SK-N-SH (cell line): ENCODE data around the gene SLC7A7. TPM values are rescaled to one million over a fixed set of nuclear protein-coding genes. Genes with fewer than 3 reads are reported as not detected.

Source experiments
- CTCF ChIA-PET: fragments of 300-600, 350-600 bp; formaldehyde crosslinking; extraction: SDS; loops from one replicate; lab custom pipeline; 2021; lab: Yijun Ruan, JAX
- POLR2A ChIA-PET: fragments of 350-600 bp; sonication (Branson Sonifier 250); formaldehyde crosslinking; extraction: SDS; loops from one replicate; lab custom pipeline; 2020; ENCODE audit warnings: antibody characterized with exemption, inconsistent platforms; lab: Yijun Ruan, JAX
- DNase-seq: peaks from one replicate; pipeline ENCODE4 v3.0.0; 2012
- H2AFZ ChIP-seq: fragments of 200-600 bp; sonication (generic); 2 replicates; pipeline ENCODE4 v1.8.1; 2016; ENCODE audit warnings: antibody characterized with exemption, mild to moderate bottlenecking, low read depth
- H3F3A ChIP-seq: fragments of 200-600 bp; sonication (generic); replicated peaks from 2 replicates; pipeline ENCODE3; 2016; ENCODE audit warnings: antibody characterized with exemption, mild to moderate bottlenecking; ENCODE audit not compliant: insufficient read depth
- H3K27ac ChIP-seq, 2 experiments: fragments of 200-500 bp in 1 of 2; fragments of 200-600 bp in 1 of 2; sonication (Bioruptor generic) in 1 of 2; sonication (generic), shearing (Covaris generic) in 1 of 2; 2 replicates each; pipeline versions ENCODE4 v1.5.1 to v1.6.1; 2014 to 2016; ENCODE audit warnings: low read depth in 2 of 2, inconsistent platforms in 1 of 2, low read length in 1 of 2, mild to moderate bottlenecking in 1 of 2, mixed read lengths in 1 of 2
- H3K27me3 ChIP-seq: fragments of 200-600 bp; sonication (generic), shearing (Covaris generic); 2 replicates; pipeline ENCODE4 v1.6.1; 2016; ENCODE audit warnings: mixed run types; ENCODE audit not compliant: insufficient read depth
- H3K36me3 ChIP-seq, 2 experiments: fragments of 200-500 bp in 1 of 2; fragments of 200-600 bp in 1 of 2; sonication (Bioruptor generic) in 1 of 2; sonication (generic) in 1 of 2; replicated peaks in 1 of 2; 2 replicates each; pipeline versions ENCODE3 to v1.5.1; 2014 to 2016; ENCODE audit warnings: low read length in 1 of 2, mild to moderate bottlenecking in 1 of 2; ENCODE audit not compliant: insufficient read depth in 2 of 2, control insufficient read depth in 1 of 2
- H3K4me1 ChIP-seq, 2 experiments: fragments of 200-500 bp in 1 of 2; fragments of 200-600 bp in 1 of 2; sonication (Bioruptor generic) in 1 of 2; sonication (generic), shearing (Covaris generic) in 1 of 2; 2 replicates each; pipeline versions ENCODE4 v1.5.1 to v1.6.1; 2014 to 2016; ENCODE audit warnings: low read depth in 1 of 2, low read length in 1 of 2, mixed run types in 1 of 2; ENCODE audit not compliant: insufficient read depth in 2 of 2, control insufficient read depth in 1 of 2
- H3K4me2 ChIP-seq: fragments of 200-600 bp; sonication (generic), shearing (Covaris generic); 2 replicates; pipeline ENCODE4 v1.6.1; 2017; ENCODE audit warnings: mixed run types
- H3K4me3 ChIP-seq, 2 experiments: fragments of 200-500 bp in 1 of 2; fragments of 200-600 bp in 1 of 2; sonication (Bioruptor generic) in 1 of 2; sonication (generic), shearing (Covaris generic) in 1 of 2; 2 replicates each; pipeline versions ENCODE4 v1.5.1 to v1.8.1; 2014 to 2016; ENCODE audit warnings: low read depth in 2 of 2, inconsistent platforms in 1 of 2, low read length in 1 of 2, mild to moderate bottlenecking in 1 of 2, mixed read lengths in 1 of 2, moderate library complexity in 1 of 2
- H3K79me2 ChIP-seq: fragments of 200-600 bp; sonication (generic); 2 replicates; pipeline ENCODE4 v1.8.1; 2017; ENCODE audit warnings: mild to moderate bottlenecking; ENCODE audit not compliant: insufficient read depth
- H3K9ac ChIP-seq: fragments of 200-600 bp; sonication (generic); 2 replicates; pipeline ENCODE4 v1.6.1; 2017; ENCODE audit warnings: mixed run types
- H3K9me2 ChIP-seq: fragments of 200-600 bp; sonication (generic); 2 replicates; pipeline ENCODE4 v1.6.1; 2017; ENCODE audit warnings: mixed run types
- H3K9me3 ChIP-seq: fragments of 200-600 bp; sonication (generic); 2 replicates; pipeline ENCODE4 v1.6.1; 2017; ENCODE audit warnings: mixed run types, mild to moderate bottlenecking, moderate library complexity
- H4K20me1 ChIP-seq: fragments of 200-600 bp; sonication (generic); 2 replicates; pipeline ENCODE4 v1.6.1; 2017; ENCODE audit warnings: mild to moderate bottlenecking, mixed run types; ENCODE audit not compliant: insufficient read depth
- CTCF ChIP-seq: fragments of 200-600 bp; sonication (generic); IDR thresholded peaks from 2 replicates; pipeline ENCODE4 v1.6.1; 2017; ENCODE audit warnings: antibody characterized with exemption, mild to moderate bottlenecking, moderate library complexity
- ELF1 ChIP-seq: IDR thresholded peaks from 2 replicates; pipeline ENCODE4 v1.4.0; 2012
- EP300 ChIP-seq, 2 experiments: IDR thresholded peaks; 2 replicates each; pipeline versions ENCODE4 v1.4.0 to v1.6.1; 2012; ENCODE audit warnings: borderline replicate concordance in 1 of 2, low read depth in 1 of 2, low read length in 1 of 2
- EZH2phosphoT487 ChIP-seq: fragments of 200-600 bp; sonication (generic); IDR thresholded peaks from 2 replicates; pipeline ENCODE4 v1.6.1; 2017; ENCODE audit warnings: low read depth, mixed run types, mild to moderate bottlenecking, antibody characterized with exemption, moderate library complexity, borderline replicate concordance
- FOSL2 ChIP-seq: IDR thresholded peaks from 2 replicates; pipeline ENCODE4 v1.4.0; 2012; ENCODE audit warnings: low read depth, mild to moderate bottlenecking, moderate library complexity, borderline replicate concordance
- FOXJ3 ChIP-seq: sonication (generic); formaldehyde crosslinking; IDR thresholded peaks from 2 replicates; pipeline ENCODE4 v1.5.1; 2020; ENCODE audit warnings: mild to moderate bottlenecking, missing genetic modification reagents
- FOXM1 ChIP-seq: IDR thresholded peaks from 2 replicates; pipeline ENCODE4 v1.4.0; 2012; ENCODE audit warnings: low read depth, mild to moderate bottlenecking
- GABPA ChIP-seq: IDR thresholded peaks from 2 replicates; pipeline ENCODE4 v1.4.0; 2012; ENCODE audit warnings: low read depth, mild to moderate bottlenecking
- MEF2A ChIP-seq: IDR thresholded peaks from 2 replicates; pipeline ENCODE4 v1.4.0; 2012; ENCODE audit warnings: low read depth, borderline replicate concordance
- MXI1 ChIP-seq: IDR thresholded peaks from 2 replicates; pipeline ENCODE4 v1.6.1; 2012; ENCODE audit warnings: mild to moderate bottlenecking, low read depth, low read length, improper control_type of control experiment
- POLR2AphosphoS5 ChIP-seq: IDR thresholded peaks from 2 replicates; pipeline ENCODE4 v1.6.1; 2012; ENCODE audit warnings: low read depth, low read length
- RFX5 ChIP-seq: IDR thresholded peaks from 2 replicates; pipeline ENCODE4 v1.6.1; 2012; ENCODE audit warnings: mild to moderate bottlenecking, improper control_type of control experiment, low read length
- SIN3A ChIP-seq: IDR thresholded peaks from 2 replicates; pipeline ENCODE4 v1.6.1; 2012; ENCODE audit warnings: low read depth, mild to moderate bottlenecking, low read length, moderate library complexity, borderline replicate concordance
- SMC3 ChIP-seq: IDR thresholded peaks from 2 replicates; pipeline ENCODE4 v1.6.1; 2012; ENCODE audit warnings: low read depth, low read length, improper control_type of control experiment
- TAF1 ChIP-seq: IDR thresholded peaks from 2 replicates; pipeline ENCODE4 v1.6.1; 2012; ENCODE audit warnings: low read depth, mild to moderate bottlenecking, low read length, moderate library complexity, borderline replicate concordance
- USF1 ChIP-seq: IDR thresholded peaks from 2 replicates; pipeline ENCODE4 v1.4.0; 2012; ENCODE audit warnings: low read depth, borderline replicate concordance
- WGBS: methylation state at CpG from one replicate; pipeline ENCODE4 v1.1.6; 2017; ENCODE audit warnings: low lambda C conversion rate; 5-methylcytosine and 5-hydroxymethylcytosine counted together
- polyA plus RNA-seq, 3 experiments: library from polyadenylated mRNA; depleted of rRNA; stranded (reverse); fragments of >200 nt; gene quantifications; 2 replicates each; pipeline ENCODE4 v1.2.3, GENCODE V29; 2012

The SLC7A7 gene
- polyA plus RNA-seq, 1 of the 3 experiments (the other 2 are of a cell fraction) = 0.30 TPM

GRCh38 chr14:22766457-22767322, 48.5 kb downstream of the SLC7A7 start, which contains the start of gene OXA1L (continued):
- TF ChIP-seq EZH2phosphoT487 (no peak), USF1 (peak; percentile 49), MXI1 (no peak; the same call in 1 of the 2 replicates), SMC3 (no peak), EP300 (IDR thresholded peaks at IDR 0.05; ENCODE audit: borderline replicate concordance in 1 of 2, low read depth in 1 of 2, low read length in 1 of 2) (no peak), ELF1 (peak; percentile 68; the same call in 1 of the 2 replicates), FOXM1 (no peak), TAF1 (peak; percentile 86), GABPA (peak; percentile 85), FOSL2 (no peak), RFX5 (no peak), SIN3A (peak; percentile 30; the same call in 1 of the 2 replicates), POLR2AphosphoS5 (peak; percentile 88)

DNA sequence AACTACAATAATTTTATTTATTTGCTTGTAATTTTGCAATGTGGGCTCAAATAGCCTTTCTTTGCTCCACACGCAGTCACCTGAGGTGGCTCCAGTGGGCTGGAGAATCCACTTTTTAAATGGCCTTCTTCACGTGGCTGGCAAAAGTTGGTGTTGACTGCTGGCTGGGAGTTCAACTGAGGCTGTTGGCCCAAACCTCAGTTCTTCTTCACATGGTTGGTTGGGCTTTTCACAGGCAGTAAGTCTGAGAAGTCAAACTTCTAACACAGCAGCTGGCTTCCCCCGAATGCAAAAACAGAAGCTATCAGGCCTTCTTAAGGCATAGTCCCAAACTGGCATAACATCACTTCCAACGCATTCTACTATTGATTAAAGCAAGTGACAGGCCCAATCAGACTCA, 50.9 kb downstream of the SLC7A7 start:
- no peaks in the 10 kb centered on the region for H4K20me1 ChIP-seq
- POLR2A ChIA-PET = no interaction called here
- H3K79me2 ChIP-seq = peaks cover 28% of the 10 kb centered on the region
- no peak overlapping the region for H3K4me2 ChIP-seq
- TF ChIP-seq SIN3A (no peak), MEF2A (no peak), RFX5 (no peak), GABPA (no peak), FOXJ3 (CRISPR knock-in tag) (no peak), EZH2phosphoT487 (no peak), CTCF (no peak)
- TF ChIP-seq, all 33 proteins: peak for 0
- H2AFZ ChIP-seq = no peak overlapping the region
- peaks cover 11 to 13% of the 10 kb centered on the region in 2 experiments for H3K36me3 ChIP-seq
- H3K9ac ChIP-seq = no peak overlapping the region
- H3K9me3 ChIP-seq = no peaks in the 10 kb centered on the region
- no peaks in the 10 kb centered on the region for H3K9me2 ChIP-seq
- DNase-seq = no peak
- peaks cover 6 to 10% of the 10 kb centered on the region in 2 experiments; a peak in 2 of 4 replicates for H3K4me1 ChIP-seq
- 95% methylated on average over 4 of the region's 4 CpGs for WGBS
- H3K4me3 ChIP-seq = no peak overlapping the region
- CTCF ChIA-PET = interaction anchor here (1.3 to 1.8 kb wide), 3 partner anchors 33 to 207 kb away, joined by 3 to 5 read pairs (median 5); no protein-coding TSS in a partner anchor
- H3F3A ChIP-seq = no peaks in the 10 kb centered on the region
- H3K27me3 ChIP-seq = no peaks in the 10 kb centered on the region
- H3K27ac ChIP-seq = no peak overlapping the region
